Progenitor cell of endocrine pancreas (in vitro differentiated cells): ENCODE data around the gene PGGT1B. TPM values are rescaled to one million over a fixed set of nuclear protein-coding genes. Genes with fewer than 3 reads are reported as not detected.

Experiments
- DNase-seq: peaks from one replicate; pipeline ENCODE4 v3.0.0; 2021; ENCODE audit warnings: low spot score; ENCODE audit not compliant: unreplicated experiment
- H3K27ac Mint-ChIP-seq: 2 replicates; pipeline ENCODE4 v1.8.0; 2021; ENCODE audit warnings: mild to moderate bottlenecking, moderate library complexity, mixed read lengths
- H3K27me3 Mint-ChIP-seq: 2 replicates; pipeline ENCODE4 v1.8.0; 2021; ENCODE audit warnings: mixed read lengths
- H3K36me3 Mint-ChIP-seq: 2 replicates; pipeline ENCODE4 v1.8.0; 2022; ENCODE audit warnings: mixed read lengths; ENCODE audit not compliant: insufficient read depth
- H3K4me1 Mint-ChIP-seq: 2 replicates; pipeline ENCODE4 v1.8.0; 2021; ENCODE audit warnings: low read depth, mixed read lengths
- H3K4me3 Mint-ChIP-seq: 2 replicates; pipeline ENCODE4 v1.8.0; 2021; ENCODE audit warnings: low read depth, mild to moderate bottlenecking, moderate library complexity, mixed read lengths
- H3K9me3 Mint-ChIP-seq: 2 replicates; pipeline ENCODE4 v1.8.0; 2021; ENCODE audit warnings: low read depth, mixed read lengths
- CTCF ChIP-seq: fragments of 200-600 bp; sonication (generic); IDR thresholded peaks from one replicate; pipeline ENCODE4 v1.5.0; 2021; ENCODE audit warnings: antibody characterized with exemption, mild to moderate bottlenecking; ENCODE audit not compliant: unreplicated experiment
- total RNA-seq: library from RNA; stranded (reverse); gene quantifications from 2 replicates; pipeline ENCODE4 v1.2.1, GENCODE V29; 2021

The PGGT1B gene
- total RNA-seq, 1 donor from 2014 or later: 43.5 TPM

DNA sequence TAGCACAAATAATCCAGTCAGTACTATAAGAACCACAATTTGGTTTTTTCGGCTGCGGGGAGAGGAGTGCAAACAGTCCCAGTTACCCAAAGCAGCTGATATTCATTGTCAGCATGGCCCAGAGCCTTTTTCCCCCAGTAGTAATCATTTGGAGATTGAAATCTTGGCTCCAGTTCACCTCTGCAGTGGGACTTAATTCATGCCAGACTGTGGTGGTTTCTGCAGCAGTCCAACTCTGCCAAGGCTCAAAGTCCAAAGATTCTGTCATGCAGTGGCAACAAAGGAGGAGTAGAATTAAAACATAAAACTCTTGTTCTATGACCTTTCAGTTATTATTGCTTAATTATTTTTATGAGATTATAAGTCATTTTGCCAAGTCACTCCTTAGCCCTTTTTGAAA, 68.0 kb downstream of the PGGT1B start:
- H3K4me3 Mint-ChIP-seq: no peak overlapping the region
- H3K4me1 Mint-ChIP-seq: no peaks in the 10 kb centered on the region
- H3K36me3 Mint-ChIP-seq: no peaks in the 10 kb centered on the region
- H3K9me3 Mint-ChIP-seq: no peaks in the 10 kb centered on the region
- no peak overlapping the region for H3K27ac Mint-ChIP-seq
- H3K27me3 Mint-ChIP-seq: peaks cover 6% of the 10 kb centered on the region
- no peak for DNase-seq
- TF ChIP-seq CTCF: no peak

GRCh38 chr5:115193295-115193694, 69.4 kb downstream of the PGGT1B start:
- no peak for DNase-seq
- Mint-ChIP-seq H3K4me1 (no peaks in the 10 kb centered on the region), H3K27me3 (peaks cover 6% of the 10 kb centered on the region), H3K27ac (no peak overlapping the region), H3K36me3 (no peaks in the 10 kb centered on the region), H3K9me3 (no peaks in the 10 kb centered on the region), H3K4me3 (no peak overlapping the region)
- no peak for TF ChIP-seq CTCF

DNA sequence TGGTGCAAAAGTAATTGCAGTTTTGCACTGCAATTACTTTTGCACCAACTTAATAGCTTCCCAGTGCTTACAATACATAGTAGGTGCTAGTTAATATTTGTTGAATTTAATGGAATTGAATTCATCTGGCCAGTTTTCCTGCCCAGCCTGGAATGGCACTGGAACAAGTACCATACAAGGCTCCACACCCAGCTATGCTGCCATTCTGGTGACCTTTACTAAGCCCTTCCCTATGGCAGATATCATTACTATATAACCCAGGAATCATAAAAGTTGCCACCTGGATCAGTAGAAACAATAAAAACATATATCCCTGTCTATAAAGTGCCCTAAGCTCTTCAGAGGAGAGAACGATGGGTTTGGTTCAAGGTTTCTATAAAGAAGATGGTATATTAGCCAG, 70.6 kb downstream of the PGGT1B start:
- H3K36me3 Mint-ChIP-seq: no peaks in the 10 kb centered on the region
- no peak overlapping the region for H3K4me3 Mint-ChIP-seq
- no peaks in the 10 kb centered on the region for H3K9me3 Mint-ChIP-seq
- no peak for DNase-seq
- peaks cover 6% of the 10 kb centered on the region for H3K27me3 Mint-ChIP-seq
- no peaks in the 10 kb centered on the region for H3K4me1 Mint-ChIP-seq
- TF ChIP-seq CTCF: no peak
- H3K27ac Mint-ChIP-seq: no peak overlapping the region

DNA sequence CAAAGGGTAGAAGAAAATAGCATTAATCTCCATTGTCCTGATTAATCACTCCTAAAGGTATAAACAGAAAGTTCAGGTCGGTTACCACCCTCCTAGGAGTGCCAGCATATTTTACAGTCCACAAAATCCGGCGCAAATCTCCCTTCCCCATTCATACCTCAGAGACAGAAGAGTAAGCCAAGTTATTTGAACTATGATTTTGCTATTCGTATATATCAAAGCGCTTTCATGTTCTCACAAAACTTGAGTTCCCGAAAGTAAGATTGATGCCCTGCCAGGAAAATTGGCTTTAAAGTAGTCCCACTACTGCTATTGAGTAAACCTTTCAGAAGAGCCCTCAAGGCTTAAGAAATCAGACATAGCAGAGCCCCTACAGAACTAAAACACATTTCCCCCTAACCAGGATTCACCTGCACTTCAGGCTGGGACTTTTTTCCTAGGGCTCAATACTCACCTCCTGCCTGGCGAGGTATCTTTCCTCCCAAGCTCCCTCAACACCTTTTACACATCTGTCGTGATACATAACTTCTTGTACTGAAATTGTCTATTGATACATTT, 71.1 kb downstream of the PGGT1B start:
- H3K27me3 Mint-ChIP-seq: peaks cover 10% of the 10 kb centered on the region
- H3K9me3 Mint-ChIP-seq: no peaks in the 10 kb centered on the region
- DNase-seq: no peak
- H3K4me3 Mint-ChIP-seq: no peak overlapping the region
- no peaks in the 10 kb centered on the region for H3K36me3 Mint-ChIP-seq
- no peak overlapping the region for H3K27ac Mint-ChIP-seq
- no peak for TF ChIP-seq CTCF
- H3K4me1 Mint-ChIP-seq: no peaks in the 10 kb centered on the region

- no peaks in the 10 kb centered on the region for H3K4me1 Mint-ChIP-seq
- no peaks in the 10 kb centered on the region for H3K36me3 Mint-ChIP-seq
- no peak for TF ChIP-seq CTCF
- DNase-seq: no peak
- peaks cover 10% of the 10 kb centered on the region for H3K27me3 Mint-ChIP-seq
- H3K4me3 Mint-ChIP-seq: no peak overlapping the region
- no peaks in the 10 kb centered on the region for H3K9me3 Mint-ChIP-seq
- H3K27ac Mint-ChIP-seq: no peak overlapping the region
These were observed 72.3 kb downstream of the PGGT1B start for GRCh38 chr5:115190388-115190787.
